HG03060 (cell line): ENCODE measurements around the gene KRTAP2-4.
"Not testable (repeated sequence)": the region's sequence is repeated elsewhere in the genome, so short reads cannot be mapped to it uniquely, and the experiment has no call there.

Experiments
- ATAC-seq: cut with Tn5 transposase; IDR thresholded peaks from one replicate; pipeline ENCODE4 v1.9.1; 2021; ENCODE audit warnings: low read depth, moderate number of reproducible peaks; ENCODE audit not compliant: unreplicated experiment

KRTAP2-4 gene

DNA sequence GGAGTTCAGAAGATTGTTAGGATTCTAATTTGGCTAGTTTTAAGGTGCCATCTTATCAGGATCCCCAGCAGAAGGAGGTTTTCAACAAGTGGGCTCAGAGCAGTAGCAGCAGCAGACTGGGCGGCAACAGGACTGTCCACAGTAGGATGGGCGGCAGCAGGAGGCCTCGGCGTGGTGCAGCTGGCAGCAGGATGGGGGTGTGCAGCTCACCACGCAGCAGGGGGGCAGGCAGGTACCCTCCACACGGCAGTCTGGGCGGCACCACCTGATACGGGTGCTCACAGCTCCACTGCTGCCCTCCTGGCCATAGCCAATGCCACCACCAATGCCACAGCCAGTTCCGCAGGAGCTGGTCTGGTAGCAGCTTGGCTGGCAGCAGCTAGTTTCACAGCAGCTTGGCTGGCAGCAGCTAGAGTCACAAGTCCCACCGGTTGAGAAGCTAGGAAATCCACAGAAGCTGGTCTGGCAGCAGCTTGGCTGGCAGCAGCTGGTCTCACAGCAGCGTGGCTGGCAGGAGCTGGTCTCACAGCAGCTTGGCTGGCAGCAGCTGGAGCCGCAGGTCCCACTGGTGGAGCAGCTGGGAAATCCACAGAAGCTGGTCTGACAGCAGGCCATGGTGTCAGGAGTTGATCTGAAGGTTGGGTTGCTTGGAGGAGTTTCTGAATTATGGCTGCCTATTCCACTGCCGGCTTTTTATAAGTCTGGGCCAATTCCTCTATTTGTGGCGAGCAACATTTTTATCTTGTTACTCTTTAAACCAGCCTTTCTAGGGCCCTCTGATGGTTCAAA, 24.7 kb downstream of the KRTAP2-4 start, which contains the start of gene KRTAP1-1:
Gene KRTAP1-1, minus strand, starts transcription at position 668 of the 789 bp plus-strand sequence. Its CDS starts 53 bp downstream, at position 615.
- ATAC-seq = not testable (repeated sequence)

DNA sequence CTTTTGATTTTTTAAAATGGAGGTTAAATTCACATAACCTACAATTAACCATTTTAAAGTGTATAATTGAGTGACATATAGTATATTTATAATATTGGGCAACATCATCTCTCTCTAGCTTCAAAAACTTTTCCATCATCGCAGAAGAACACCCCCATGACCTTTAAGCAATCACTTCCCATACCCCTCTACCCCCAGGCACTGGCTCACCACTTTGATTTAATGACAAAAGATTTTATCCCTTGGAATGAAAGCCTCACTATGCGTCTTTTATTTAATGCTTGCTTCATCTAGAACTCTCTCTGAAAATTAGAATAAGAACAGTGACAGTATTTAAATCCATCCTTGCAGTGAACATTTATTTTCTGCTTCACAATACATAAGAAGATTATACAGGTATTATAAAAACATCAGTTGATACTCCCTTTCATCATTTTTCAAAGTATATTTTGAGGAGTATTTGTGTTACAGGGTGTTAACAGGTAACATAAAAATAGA, 27.8 kb downstream of the KRTAP2-4 start:
- no peak for ATAC-seq

DNA sequence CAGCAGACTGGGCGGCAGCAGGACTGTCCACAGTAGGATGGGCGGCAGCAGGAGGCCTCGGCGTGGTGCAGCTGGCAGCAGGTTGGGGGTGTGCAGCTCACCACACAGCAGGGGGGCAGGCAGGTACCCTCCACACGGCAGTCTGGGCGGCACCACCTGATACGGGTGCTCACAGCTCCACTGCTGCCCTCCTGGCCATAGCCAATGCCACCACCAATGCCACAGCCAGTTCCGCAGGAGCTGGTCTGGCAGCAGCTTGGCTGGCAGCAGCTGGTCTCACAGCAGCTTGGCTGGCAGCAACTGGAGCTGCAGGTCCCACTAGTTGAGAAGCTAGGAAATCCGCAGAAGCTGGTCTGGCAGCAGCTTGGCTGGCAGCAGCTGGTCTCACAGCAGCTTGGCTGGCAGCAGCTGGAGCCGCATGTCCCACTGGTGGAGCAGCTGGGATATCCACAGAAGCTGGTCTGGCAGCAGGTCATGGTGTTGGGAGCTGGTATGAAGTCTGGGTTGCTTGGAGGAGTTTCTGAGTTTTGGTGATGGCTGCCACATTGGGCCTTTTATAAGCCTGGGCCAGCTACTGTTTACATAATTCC, 31.2 kb downstream of the KRTAP2-4 start, which contains the start of gene KRTAP1-3:
Gene KRTAP1-3, minus strand, starts transcription at position 529 of the 590 bp plus-strand sequence. Its CDS starts 53 bp downstream, at position 476.
- ATAC-seq = not testable (repeated sequence)

DNA sequence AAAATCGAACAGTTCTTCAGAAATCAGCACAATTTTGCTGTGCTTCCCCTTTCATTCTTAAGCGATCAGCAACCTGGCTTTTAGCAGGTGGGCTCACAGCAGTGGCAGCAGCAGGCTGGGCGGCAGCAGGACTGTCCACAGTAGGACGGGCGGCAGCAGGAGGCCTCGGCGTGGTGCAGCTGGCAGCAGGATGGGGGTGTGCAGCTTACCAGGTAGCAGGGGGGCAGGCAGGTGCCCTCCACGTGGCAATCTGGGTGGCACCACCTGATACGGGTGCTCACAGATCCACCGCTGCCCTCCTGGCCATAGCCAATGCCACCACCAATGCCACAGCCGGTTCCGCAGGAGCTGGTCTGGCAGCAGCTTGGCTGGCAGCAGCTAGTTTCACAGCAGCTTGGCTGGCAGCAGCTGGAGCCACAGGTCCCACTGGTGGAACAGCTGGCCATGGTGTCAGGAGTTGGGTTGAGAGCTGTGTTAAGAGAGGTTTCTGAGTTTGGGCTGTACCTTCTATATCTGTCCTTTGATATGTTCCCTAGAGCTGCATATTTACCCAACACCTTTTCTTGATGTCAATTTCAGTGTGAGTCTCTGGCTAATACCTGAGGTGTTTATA, 35.9 kb downstream of the KRTAP2-4 start, which contains the start of gene KRTAP1-4:
Gene KRTAP1-4, minus strand, starts transcription at position 563 of the 613 bp plus-strand sequence. Its CDS starts 117 bp downstream, at position 446.
- no peak for ATAC-seq

DNA sequence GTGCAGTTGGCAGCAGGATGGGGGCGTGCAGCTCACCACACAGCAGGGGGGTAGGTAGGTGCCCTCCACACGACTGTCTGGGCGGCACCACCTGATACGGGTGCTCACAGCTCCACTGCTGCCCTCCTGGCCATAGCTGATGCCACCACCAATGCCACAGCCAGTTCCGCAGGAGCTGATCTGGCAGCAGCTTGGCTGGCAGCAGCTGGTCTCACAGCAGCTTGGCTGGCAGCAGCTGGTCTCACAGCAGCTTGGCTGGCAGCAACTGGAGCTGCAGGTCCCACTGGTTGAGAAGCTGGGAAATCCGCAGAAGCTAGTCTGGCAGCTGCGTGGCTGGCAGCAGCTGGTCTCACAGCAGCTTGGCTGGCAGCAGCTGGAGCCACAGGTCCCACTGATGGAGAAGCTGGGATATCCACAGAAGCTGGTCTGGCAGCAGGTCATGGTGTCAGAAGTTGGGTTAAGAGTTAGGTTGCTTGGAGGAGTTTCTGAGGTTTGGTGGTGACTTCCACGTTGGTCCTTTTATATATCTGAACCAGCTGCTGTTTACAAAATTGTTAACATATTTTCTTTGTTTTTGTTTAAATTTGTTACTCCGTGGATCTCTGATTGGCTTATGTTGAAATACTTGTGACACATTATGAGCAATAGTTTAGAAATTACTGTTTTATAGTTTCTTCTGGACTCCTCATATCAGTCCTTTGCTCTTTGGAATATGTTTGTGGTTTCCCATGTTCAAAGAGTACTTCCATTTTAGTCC, 38.8 kb downstream of the KRTAP2-4 start, which contains the start of gene KRTAP1-5:
Gene KRTAP1-5, minus strand, starts transcription at position 494 of the 757 bp plus-strand sequence. Its CDS starts 53 bp downstream, at position 441.
- no peak for ATAC-seq

DNA sequence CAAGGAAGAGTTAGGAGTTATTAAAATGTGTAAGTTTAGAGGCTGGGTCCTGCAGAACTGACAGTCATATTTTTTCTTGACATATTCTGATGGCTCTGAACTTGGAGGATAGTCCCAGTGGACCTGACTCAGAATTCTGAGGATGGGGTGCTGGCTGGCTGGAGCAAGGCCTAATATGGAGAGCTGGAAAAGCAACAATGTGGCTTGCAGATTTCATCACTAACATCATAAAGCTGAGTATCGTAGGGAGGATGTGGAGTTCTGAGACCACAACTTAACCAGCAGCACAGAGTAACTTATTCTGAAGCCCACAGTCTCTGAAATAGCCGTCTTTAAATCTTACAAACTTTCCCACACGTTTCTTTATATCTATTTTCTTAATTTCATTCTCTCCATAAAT, 41.0 kb downstream of the KRTAP2-4 start:
- ATAC-seq = no peak

DNA sequence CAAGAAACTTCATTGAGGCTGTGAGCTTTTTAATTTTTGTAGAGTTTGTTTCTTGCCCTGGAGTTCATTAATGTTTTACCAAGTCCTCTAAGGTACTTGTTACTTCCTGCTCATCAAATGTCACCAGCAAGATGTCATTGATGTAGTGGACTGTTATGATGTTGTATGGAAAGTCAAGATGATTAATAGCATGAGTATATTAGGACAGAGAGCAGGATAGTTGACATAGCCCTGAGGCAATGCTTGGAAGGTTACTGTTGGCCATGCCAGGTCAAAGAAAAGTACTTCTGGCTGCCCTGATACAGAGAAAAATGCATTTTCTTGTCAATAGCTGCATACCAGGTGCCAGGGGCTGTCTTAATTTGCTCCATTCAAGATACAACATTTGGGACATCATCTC, 45.3 kb downstream of the KRTAP2-4 start:
- no peak for ATAC-seq

DNA sequence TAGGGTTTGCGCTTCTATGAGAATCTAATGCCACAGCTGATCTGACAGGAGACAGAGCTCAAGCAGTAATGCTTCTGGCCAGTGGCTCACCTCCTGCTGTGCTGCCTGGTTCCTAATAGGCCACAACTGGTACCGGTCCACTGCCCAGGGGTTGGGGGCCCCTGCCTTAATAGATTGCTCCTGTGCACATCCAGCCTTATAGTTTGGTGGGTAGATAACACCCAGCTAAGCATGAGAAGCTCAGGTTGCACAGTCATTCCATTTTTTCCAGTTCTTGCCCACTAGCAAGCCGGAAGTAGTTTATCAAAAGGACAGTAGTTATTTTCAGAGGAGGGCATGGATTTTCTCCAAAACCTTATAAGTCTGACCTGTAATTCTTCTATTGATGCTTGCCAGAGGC, 46.3 kb downstream of the KRTAP2-4 start:
- ATAC-seq = no peak

DNA sequence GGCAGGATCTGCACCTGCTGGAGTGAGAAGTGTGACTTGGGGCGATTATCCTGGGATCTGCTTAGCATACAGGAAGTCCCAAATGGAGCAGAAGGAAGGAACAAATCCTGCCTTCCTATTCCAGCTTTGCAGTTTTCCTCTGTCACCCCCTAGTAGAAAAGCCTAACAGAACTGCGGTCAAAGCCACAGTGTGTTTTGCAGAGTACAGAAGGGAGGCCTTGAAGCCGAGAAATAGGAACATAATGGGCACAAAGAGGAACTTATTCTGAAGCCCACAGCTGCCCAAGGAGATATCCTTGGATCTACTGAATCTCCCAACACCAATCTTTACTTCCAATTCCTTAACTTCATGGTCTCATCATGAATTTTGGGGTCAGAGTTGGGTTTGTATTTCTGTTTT, 47.1 kb downstream of the KRTAP2-4 start:
- no peak for ATAC-seq

DNA sequence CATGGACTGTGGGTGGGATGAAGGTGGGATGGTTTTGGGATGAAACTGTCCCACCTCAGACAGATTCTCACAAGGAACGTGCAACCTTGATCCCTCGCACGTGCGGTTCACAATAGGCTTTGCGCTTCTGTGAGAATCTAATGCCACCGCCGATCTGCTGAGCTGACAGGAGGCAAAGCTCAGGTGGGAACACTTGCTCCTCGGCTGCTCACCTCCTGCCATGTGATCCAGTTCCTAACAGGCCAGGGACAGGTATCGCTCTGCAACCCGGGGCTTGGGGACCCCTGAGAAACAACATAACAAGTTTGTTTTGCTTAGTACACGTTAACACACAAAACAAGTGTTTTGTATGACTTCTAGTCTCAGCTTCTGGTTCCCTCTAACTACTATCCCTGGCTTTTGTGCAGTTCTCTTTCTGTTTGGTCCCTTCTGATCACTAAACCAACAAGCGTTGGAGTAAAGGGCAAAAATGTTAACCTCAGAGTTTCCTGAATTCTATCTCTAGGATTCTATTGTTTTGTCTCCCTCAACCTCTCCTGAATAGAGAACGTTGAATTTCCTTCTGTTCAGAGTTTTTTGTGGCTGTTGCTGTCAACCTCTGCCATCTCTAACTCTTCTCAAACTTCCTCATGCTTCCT, 49.0 kb downstream of the KRTAP2-4 start:
- no peak for ATAC-seq

DNA sequence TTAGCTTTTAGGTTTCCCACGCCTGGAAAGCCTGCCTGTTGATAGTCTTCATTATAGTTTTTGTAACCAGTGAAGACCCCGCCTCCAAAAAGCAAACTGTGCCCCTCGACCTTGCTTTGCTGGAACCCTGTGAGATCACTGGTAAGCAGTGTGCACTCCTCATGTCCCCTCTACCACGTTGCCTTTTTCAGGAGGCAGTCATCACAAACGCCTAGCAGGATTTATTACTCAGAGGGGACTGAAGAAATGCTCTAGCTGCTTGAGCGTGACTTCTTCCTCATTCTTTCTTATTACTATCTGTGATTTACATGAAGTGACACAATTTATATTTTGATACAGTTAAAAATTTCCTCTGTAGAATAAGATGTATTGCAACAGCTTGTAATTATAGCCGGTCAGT, 50.2 kb downstream of the KRTAP2-4 start:
- no peak for ATAC-seq
